Ascending aorta (tissue), 2 donors: ENCODE results near the gene PTPN12. TPM values are rescaled to one million over a fixed set of nuclear protein-coding genes. Genes with fewer than 3 reads are reported as not detected.
"Not testable (repeated sequence)": the region's sequence is repeated elsewhere in the genome, so short reads cannot be mapped to it uniquely, and the experiment has no call there.

ENCODE experiments used
- DNase-seq, 2 donors: peaks; one replicate each; pipeline ENCODE4 v3.0.0-alpha.2; 2019; ENCODE audit warnings: low spot score in 2 of 2
- H3K27ac ChIP-seq, 2 donors: fragments of 200-600 bp; sonication (generic); one replicate each; pipeline ENCODE4 v1.5.1; 2016 to 2017; ENCODE audit warnings: mild to moderate bottlenecking in 1 of 2
- H3K27me3 ChIP-seq: fragments of 200-600 bp; sonication (generic); one replicate; pipeline ENCODE4 v1.5.1; 2017
- H3K36me3 ChIP-seq, 2 donors: fragments of 200-600 bp; sonication (generic); one replicate each; pipeline ENCODE4 v1.5.1; 2016
- H3K4me1 ChIP-seq, 2 donors: fragments of 200-600 bp; sonication (generic); one replicate each; pipeline ENCODE4 v1.5.1; 2016 to 2017; ENCODE audit warnings: mild to moderate bottlenecking in 1 of 2
- H3K4me3 ChIP-seq, 2 donors: fragments of 200-600 bp; sonication (generic); one replicate each; pipeline ENCODE4 v1.5.1; 2016 to 2017; ENCODE audit warnings: mild to moderate bottlenecking in 1 of 2
- H3K9me3 ChIP-seq, 2 donors: fragments of 200-600 bp; sonication (generic); one replicate each; pipeline ENCODE4 v1.5.1; 2016
- intact Hi-C: fragments of 100-400 bp; cut with DNase I; formaldehyde crosslinking; loops from one replicate; pipeline ENCODE4 v1.15.1; 2023
- total RNA-seq: library from RNA; depleted of rRNA; stranded (reverse); fragments of >200 nt; gene quantifications from one replicate; pipeline ENCODE4 v1.1.0, GENCODE V29; 2016
- TF ChIP-seq, protein P1 (sequence below), 3 experiments: fragments of 200-600 bp in 2 of 3; fragments of 450-650 bp in 1 of 3; sonication (generic) in 2 of 3; IDR thresholded peaks; one replicate each; pipeline ENCODE4 v1.5.1; 2016 to 2019; ENCODE audit warnings: antibody characterized with exemption in 3 of 3, mild to moderate bottlenecking in 1 of 3, moderate library complexity in 1 of 3

PTPN12 gene
- total RNA-seq, 1 donor from 2014 or later = 57.4 TPM

DNA sequence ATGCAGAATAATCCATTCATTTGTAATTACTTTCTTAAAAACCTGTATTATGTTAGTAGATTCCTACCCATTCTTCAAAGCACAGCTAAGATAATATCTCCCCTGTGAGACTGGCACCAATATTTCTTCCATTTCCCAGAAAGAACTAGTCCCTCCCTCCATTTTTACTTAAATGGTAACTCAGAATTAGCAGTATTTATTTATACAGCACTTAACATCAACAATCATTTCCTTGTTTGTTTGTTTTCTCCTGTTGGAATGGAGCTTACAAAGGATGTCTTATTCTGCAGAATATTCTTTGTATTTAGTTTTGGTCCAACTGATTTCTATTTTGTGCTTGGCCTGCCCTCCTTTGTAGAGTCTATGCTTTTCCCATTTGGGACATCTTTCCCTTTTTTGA lies 32.1 kb upstream of the PTPN12 start:
- intact Hi-C loops = no loop called here
- no peaks in the 10 kb centered on the region for H3K36me3 ChIP-seq
- TF ChIP-seq, protein P1, sequence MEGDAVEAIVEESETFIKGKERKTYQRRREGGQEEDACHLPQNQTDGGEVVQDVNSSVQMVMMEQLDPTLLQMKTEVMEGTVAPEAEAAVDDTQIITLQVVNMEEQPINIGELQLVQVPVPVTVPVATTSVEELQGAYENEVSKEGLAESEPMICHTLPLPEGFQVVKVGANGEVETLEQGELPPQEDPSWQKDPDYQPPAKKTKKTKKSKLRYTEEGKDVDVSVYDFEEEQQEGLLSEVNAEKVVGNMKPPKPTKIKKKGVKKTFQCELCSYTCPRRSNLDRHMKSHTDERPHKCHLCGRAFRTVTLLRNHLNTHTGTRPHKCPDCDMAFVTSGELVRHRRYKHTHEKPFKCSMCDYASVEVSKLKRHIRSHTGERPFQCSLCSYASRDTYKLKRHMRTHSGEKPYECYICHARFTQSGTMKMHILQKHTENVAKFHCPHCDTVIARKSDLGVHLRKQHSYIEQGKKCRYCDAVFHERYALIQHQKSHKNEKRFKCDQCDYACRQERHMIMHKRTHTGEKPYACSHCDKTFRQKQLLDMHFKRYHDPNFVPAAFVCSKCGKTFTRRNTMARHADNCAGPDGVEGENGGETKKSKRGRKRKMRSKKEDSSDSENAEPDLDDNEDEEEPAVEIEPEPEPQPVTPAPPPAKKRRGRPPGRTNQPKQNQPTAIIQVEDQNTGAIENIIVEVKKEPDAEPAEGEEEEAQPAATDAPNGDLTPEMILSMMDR (IDR thresholded peaks at IDR 0.05) = no peak

DNA sequence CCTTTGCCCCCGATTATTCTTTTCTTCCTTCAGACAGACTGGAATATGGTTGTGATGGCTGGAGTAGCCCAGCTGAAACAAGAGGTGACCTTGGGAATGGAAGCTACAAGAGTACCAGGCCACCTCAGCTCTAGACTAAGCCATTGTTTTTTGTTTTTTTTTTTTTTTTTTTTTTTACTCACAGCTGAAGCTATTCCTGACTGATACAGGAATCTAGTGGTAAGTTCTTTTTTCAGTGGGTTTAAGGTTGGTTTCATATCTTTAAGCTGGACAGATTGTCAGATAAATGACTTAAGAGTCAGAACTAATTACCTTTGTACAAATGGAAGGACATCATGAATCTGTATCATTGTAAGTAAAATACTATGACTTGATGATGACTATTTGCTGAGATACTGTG lies 30.2 kb upstream of the PTPN12 start:
- Histone ChIP-seq H3K36me3 (no peaks in the 10 kb centered on the region), H3K4me3 (no peak overlapping the region), H3K27ac (no peak overlapping the region), H3K9me3 (no peaks in the 10 kb centered on the region), H3K27me3 (no peaks in the 10 kb centered on the region), H3K4me1 (no peaks in the 10 kb centered on the region)
- intact Hi-C loops = no loop called here
- TF ChIP-seq, protein P1 (IDR thresholded peaks at IDR 0.05) = no peak
- no peak for DNase-seq

More for the DNA sequence above, 32.1 kb upstream of the PTPN12 start:
- H3K9me3 ChIP-seq = no peaks in the 10 kb centered on the region
- no peak overlapping the region for H3K4me3 ChIP-seq
- H3K27ac ChIP-seq = no peak overlapping the region
- no peaks in the 10 kb centered on the region for H3K4me1 ChIP-seq
- peaks cover 6% of the 10 kb centered on the region for H3K27me3 ChIP-seq
- no peak for DNase-seq

DNA sequence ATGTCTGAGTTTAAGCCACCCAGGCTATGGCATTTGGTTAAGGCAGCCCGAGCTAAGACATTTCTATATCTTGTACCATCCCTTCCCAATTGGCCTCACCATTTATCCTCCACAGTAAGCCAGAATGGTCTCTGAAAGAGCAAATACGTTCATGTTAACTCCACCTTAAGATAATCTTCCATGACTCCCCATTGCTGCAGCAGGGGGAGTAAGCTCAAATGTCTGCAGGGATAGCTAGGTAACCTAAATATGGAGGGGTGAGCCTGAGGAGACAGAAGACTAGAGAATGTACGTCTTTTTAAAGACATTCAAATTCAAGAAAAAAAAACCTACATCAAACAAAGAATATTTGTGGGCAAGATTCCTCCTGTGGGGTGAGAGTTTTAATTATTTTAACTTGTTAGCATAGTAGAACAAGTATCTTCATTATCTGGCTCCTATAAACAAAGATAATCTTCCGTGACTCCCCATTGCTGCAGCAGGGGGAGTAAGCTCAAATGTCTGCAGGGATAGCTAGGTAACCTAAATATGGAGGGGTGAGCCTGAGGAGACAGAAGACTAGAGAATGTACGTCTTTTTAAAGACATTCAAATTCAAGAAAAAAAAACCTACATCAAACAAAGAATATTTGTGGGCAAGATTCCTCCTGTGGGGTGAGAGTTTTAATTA lies 24.0 kb upstream of the PTPN12 start:
- DNase-seq, H3K4me1 ChIP-seq, H3K36me3 ChIP-seq, H3K27ac ChIP-seq, H3K9me3 ChIP-seq, H3K27me3 ChIP-seq, intact Hi-C loops, H3K4me3 ChIP-seq: not testable (repeated sequence)

DNA sequence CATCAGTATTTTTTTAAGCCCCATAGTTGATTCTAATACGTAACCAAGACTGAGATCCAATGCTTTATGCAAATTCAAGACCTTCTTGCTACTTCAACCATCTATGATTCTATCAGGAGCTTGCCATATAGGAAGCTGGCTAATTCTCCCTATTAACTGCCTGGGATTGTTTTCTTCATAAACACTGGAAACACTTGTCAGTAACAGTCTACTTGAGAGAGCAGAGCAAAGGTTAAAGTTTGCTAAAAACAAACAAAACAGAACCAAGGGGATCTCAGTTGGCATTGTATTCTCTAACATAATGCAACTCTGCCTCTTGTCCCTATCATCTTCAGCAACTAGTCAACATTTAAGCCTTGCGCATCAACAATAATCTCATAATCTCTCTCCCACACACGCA lies 21.0 kb upstream of the PTPN12 start:
- H3K27me3 ChIP-seq = no peaks in the 10 kb centered on the region
- H3K9me3 ChIP-seq = no peaks in the 10 kb centered on the region
- H3K27ac ChIP-seq = no peak overlapping the region
- no peaks in the 10 kb centered on the region for H3K4me1 ChIP-seq
- intact Hi-C loops = no loop called here
- H3K4me3 ChIP-seq = no peak overlapping the region
- H3K36me3 ChIP-seq = no peaks in the 10 kb centered on the region
- TF ChIP-seq, protein P1 (IDR thresholded peaks at IDR 0.05) = no peak
- no peak for DNase-seq

DNA sequence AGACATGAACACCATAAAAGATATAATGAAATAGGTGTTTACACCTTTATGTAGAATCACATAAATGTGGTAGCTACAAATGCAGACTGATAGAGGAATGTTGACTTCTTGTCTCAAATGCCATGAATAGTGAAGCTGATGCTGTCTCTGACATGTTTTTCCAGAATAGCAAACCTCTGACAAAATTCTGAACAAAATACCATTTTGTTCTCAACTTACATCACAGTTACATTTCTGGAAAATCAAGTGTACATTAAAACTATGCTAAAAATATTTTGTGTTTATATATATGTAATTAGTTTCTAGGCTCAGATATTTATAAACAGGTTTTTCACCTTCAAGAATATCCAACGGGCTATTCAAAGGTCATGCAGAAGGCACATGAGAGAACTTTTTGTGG lies 16.8 kb upstream of the PTPN12 start:
- Histone ChIP-seq H3K27ac (no peak overlapping the region), H3K36me3 (no peaks in the 10 kb centered on the region), H3K9me3 (no peaks in the 10 kb centered on the region), H3K4me1 (no peaks in the 10 kb centered on the region), H3K4me3 (no peak overlapping the region), H3K27me3 (no peaks in the 10 kb centered on the region)
- TF ChIP-seq, protein P1 (IDR thresholded peaks at IDR 0.05) = no peak
- intact Hi-C loops = no loop called here
- no peak for DNase-seq

DNA sequence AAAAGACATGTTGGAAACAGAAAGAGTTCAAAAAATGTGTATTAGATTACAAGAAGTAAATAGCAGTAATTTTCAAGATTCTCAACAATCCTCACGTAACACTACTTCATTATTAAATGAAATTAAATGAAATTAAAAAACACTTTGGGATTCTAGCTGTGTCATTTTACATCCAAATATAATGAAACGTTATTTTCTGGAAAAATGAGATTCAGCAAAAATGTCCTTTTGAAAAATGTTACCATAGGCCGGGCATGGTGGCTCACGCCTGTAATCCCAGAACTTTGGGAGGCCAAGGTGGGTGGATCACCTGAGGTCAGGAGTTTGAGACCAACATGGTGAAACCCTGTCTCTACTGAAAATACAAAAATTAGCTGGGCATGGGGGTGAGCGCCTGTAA lies 15.6 kb upstream of the PTPN12 start:
- H3K9me3 ChIP-seq, H3K27me3 ChIP-seq, H3K36me3 ChIP-seq, H3K27ac ChIP-seq, H3K4me3 ChIP-seq, H3K4me1 ChIP-seq, DNase-seq, intact Hi-C loops: not testable (repeated sequence)

DNA sequence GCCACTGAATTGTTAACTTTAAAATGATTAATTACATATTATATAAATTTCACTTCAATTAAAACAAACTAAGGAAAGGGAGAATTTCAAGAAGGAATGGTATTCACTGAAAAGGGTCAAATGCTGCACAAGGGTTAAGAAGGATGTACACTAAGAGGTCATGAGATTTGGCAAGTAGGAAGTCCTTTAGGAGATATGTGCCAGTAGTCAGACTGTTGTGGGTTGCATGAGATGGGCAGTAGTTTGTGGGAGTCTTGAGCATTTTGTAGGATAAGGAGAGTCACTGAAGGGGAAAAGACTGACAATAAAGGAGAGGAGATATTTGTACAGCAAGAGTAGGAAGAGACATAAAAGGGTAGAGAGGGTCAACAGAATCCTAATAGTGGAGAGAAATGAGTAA lies 12.4 kb upstream of the PTPN12 start:
- intact Hi-C loops = no loop called here
- H3K4me1 ChIP-seq = no peaks in the 10 kb centered on the region
- no peak for DNase-seq

More for the DNA sequence above, 12.4 kb upstream of the PTPN12 start:
- no peak overlapping the region for H3K4me3 ChIP-seq
- H3K27ac ChIP-seq = no peak overlapping the region
- TF ChIP-seq, protein P1 (IDR thresholded peaks at IDR 0.05) = no peak
- no peaks in the 10 kb centered on the region for H3K27me3 ChIP-seq
- no peaks in the 10 kb centered on the region for H3K36me3 ChIP-seq
- H3K9me3 ChIP-seq = no peaks in the 10 kb centered on the region
